IPS-NIHi7 (cell line): Measurements from ENCODE around the gene COBL.
"Not testable (repeated sequence)": the region's sequence is repeated elsewhere in the genome, so short reads cannot be mapped to it uniquely, and the experiment has no call there.

Experiments
- DNase-seq: peaks from one replicate; pipeline ENCODE4 v3.0.0; 2012; ENCODE audit warnings: mixed read lengths; ENCODE audit errors: extremely low spot score

The COBL gene

DNA sequence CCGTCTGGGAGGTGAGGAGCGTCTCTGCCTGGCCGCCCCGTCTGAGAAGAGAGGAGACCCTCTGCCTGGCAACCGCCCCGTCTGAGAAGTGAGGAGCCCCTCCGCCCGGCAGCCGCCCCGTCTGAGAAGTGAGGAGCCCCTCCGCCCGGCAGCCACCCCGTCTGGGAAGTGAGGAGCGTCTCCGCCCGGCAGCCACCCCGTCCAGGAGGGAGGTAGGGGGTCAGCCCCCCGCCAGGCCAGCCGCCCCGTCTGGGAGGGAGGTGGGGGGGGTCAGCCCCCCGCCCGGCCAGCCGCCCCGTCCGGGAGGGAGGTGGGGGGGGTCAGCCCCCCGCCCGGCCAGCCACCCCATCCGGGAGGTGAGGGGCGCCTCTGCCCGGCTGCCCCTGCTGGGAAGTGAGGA is 108.5 kb downstream of the COBL start:
- DNase-seq = not testable (repeated sequence)

- no peak for DNase-seq
Measured at GRCh38 chr7:51198654-51199053, 118.0 kb downstream of the COBL start.

- no peak for DNase-seq
Measured at GRCh38 chr7:51190969-51191368, 125.6 kb downstream of the COBL start.

GRCh38 chr7:51189777-51190176 is 126.8 kb downstream of the COBL start:
- no peak for DNase-seq

GRCh38 chr7:51188987-51189386 is 127.6 kb downstream of the COBL start:
- DNase-seq = no peak

GRCh38 chr7:51187941-51188340 is 128.7 kb downstream of the COBL start:
- peak; percentile 94 for DNase-seq

- no peak for DNase-seq
Measured at GRCh38 chr7:51186531-51186930, 130.1 kb downstream of the COBL start.

- DNase-seq = no peak
Measured at GRCh38 chr7:51182636-51183166, 133.9 kb downstream of the COBL start.

DNA sequence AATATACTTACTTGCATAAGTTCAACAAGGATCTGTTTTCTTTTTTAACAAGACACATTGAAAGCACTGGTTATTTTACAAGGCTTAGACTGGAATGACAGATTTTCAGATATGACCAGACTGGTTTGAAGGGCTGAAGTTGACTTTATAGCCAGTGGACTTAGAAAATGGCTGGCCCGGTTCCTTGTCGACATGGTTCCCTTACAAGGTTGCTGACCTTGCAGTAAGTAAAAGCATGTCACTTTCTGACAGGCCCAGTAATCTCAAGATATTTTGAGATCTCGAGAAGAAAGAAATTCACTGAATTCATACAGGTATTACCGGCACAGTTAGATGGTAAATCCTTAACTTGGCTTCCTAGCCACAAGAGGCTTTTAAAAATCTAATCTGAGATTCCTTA is 136.5 kb downstream of the COBL start:
- DNase-seq = no peak

- DNase-seq = no peak
Measured at GRCh38 chr7:51175992-51176388, 140.6 kb downstream of the COBL start.

- peak; percentile 42 for DNase-seq
Measured at GRCh38 chr7:51175316-51175991, 141.2 kb downstream of the COBL start.

GRCh38 chr7:51165337-51165736 is 151.3 kb downstream of the COBL start:
- DNase-seq = no peak

DNA sequence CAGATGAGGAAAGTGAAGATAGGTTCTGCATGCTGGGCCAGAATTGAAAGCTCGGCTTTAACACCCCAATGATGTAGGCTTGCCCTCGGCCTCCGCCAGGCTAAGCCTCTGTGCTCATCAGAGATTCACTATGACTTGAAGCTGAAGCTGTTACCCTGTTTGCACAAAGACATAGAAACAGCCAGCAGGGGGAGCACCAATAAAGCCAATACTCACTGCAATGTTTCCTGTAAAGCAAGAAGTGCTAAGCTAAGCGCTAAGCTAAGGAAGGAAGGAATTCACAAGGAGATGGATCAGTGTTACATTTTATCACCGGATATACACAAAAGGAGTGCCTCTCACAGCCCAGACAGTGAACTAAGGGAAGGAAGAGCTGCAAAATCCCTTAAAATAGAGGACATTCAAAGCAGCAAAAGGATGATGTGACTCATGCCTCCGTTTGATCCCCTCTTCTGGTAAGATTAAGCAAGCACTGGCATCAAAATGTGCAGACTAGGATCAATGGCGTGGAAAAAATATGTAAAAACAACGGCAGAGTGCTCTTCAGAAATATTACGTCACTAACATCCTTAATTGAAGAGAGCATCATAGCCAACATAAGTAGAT is 153.8 kb downstream of the COBL start:
- peak; percentile 62 for DNase-seq

DNA sequence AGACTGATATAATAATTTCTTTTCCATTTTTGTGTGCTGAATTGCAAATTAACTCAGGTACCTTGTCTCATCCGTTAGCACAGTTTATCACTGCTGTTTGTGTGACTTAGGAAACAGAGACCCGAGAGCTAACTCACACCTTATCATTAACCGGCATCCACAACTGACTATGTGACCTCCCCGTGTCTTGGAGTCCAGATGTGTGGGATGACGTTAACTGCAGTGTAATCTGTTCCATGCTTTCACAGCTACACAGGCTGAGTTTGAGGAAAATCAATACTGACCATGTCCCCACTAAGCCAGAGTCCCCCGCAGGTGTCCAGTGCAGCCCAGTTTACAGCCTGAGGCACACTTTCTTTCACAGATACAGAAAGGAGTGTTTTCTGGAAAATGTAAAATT is 154.7 kb downstream of the COBL start:
- DNase-seq = no peak

DNA sequence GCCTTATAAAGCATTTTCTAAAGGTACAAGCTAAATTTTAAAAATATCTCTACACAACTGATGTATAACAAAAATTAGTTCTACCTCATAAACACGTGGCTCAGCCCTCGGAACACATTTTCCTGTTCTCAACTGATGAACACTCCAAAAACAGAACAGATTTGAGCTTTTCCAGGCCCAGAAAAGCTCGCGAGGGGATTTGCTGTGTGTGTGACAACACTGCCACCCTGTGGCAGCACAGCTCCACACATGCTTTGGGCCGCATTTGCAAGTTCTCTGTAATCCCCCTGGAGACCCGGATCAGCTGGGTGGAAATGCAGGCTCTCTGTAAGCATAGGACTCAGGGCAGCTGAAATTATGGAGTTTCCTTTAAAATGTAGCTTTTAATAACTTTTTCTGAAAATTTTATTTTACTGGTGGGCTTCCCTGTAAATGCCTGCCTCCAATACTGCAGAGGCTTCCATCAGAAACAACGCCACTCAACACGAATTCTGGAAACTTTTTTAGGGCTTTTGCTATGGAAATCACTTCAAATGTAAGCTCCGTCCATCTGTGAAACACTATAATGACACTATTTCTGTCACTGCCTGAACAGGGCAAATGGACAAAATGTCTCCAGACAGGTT is 155.5 kb downstream of the COBL start:
- peak; percentile 72 for DNase-seq

GRCh38 chr7:51160411-51160810 is 156.2 kb downstream of the COBL start:
- no peak for DNase-seq

DNA sequence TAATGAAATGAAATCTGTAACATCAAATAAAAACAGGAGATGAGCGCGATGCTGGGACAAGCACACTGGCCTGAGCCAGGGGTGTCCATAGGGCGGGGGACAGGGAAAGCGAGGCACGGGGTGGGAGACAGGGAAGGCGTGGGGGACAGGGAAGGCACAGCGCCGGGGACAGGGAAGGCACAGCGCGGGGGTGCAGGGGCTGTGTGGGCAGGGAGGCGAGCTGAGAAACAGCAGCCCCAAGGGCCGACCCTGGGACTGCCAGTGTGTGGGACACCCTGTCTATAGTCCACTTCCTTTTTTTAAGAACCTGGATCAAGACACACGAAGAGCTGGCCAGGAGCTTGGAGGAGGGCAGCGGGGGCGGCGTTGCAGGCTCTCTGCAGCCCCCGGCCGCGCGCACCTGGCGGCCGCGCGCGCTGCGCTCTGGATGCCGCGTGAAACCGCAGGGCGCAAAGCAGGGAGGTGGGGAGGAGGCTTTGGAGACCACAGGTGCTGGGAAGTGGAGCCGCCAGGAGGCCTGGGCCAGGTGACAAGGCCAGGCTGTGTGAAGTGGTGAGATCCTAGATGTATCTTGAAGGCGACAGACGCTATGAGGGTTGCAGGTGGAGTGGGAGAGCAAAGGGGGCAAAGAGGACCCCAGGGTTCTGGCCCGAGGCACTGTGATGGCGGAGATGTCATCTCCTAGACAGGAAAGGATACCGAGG is 157.7 kb downstream of the COBL start:
- no peak for DNase-seq

- DNase-seq = no peak
Measured at GRCh38 chr7:51158211-51158610, 158.4 kb downstream of the COBL start.

DNA sequence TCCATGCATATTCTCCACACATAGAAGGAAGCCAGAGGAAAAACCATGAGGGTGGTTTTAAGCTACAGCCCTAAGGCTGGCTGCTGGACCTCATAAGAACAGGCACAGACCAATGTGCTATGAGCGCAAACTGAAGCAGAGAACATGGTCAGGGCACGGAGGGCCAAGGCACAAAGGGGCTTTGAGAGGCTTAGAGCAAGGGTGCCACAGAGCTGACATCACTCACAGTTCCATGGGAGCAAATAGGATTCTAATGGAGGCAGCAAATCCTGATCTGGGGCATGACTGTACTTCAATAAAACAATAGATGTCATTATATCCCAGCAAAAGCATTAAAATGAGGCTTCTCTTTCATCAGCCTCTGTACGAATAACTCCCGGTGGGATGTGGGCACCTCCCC is 162.4 kb downstream of the COBL start:
- DNase-seq = no peak

- no peak for DNase-seq
Measured at GRCh38 chr7:51152706-51153200, 163.9 kb downstream of the COBL start.

- DNase-seq = no peak
Measured at GRCh38 chr7:51151455-51151854, 165.2 kb downstream of the COBL start.

- no peak for DNase-seq
Measured at GRCh38 chr7:51150193-51150592, 166.4 kb downstream of the COBL start.
